Tibial nerve (tissue), 4 donors: ENCODE data around the gene GPR21. TPM values are rescaled to one million over a fixed set of nuclear protein-coding genes. Genes with fewer than 3 reads are reported as not detected.

Experiments used
- DNase-seq, 2 donors: peaks; one replicate each; pipeline ENCODE4 v3.0.0-alpha.2; 2019; ENCODE audit warnings: low spot score in 2 of 2
- H3K27ac ChIP-seq, 4 donors: fragments of 200-600 bp; sonication (generic) in 3 of 4; one replicate each; pipeline ENCODE4 v1.5.1; 2017 to 2019; ENCODE audit warnings: mild to moderate bottlenecking in 1 of 4
- H3K27me3 ChIP-seq, 2 donors: fragments of 200-600 bp; sonication (generic) in 1 of 2; one replicate each; pipeline versions ENCODE4 v1.5.1 to v1.6.0; 2017 to 2019
- H3K36me3 ChIP-seq, 3 donors: fragments of 200-600 bp; sonication (generic); one replicate each; pipeline ENCODE4 v1.5.1; 2018 to 2019
- H3K4me1 ChIP-seq, 4 donors: fragments of 200-600 bp; sonication (generic) in 3 of 4; one replicate each; pipeline ENCODE4 v1.5.1; 2017 to 2019
- H3K4me3 ChIP-seq, 4 donors: fragments of 200-600 bp; sonication (generic) in 3 of 4; one replicate each; pipeline ENCODE4 v1.5.1; 2017 to 2019; ENCODE audit warnings: mild to moderate bottlenecking in 1 of 4, moderate library complexity in 1 of 4
- H3K9me3 ChIP-seq, 4 donors: fragments of 200-600 bp; sonication (generic) in 3 of 4; one replicate each; pipeline ENCODE4 v1.5.1; 2017 to 2019
- EP300 ChIP-seq, 2 donors: sonication (generic); formaldehyde crosslinking; IDR thresholded peaks; one replicate each; pipeline ENCODE4 v1.6.1; 2017; ENCODE audit warnings: antibody characterized with exemption in 2 of 2, mild to moderate bottlenecking in 1 of 2
- POLR2A ChIP-seq, 2 donors: fragments of 450-650 bp; IDR thresholded peaks; one replicate each; pipeline ENCODE4 v1.6.1; 2017; ENCODE audit warnings: antibody characterized with exemption in 2 of 2, mild to moderate bottlenecking in 2 of 2, moderate library complexity in 2 of 2
- WGBS, 2 donors: methylation state at CpG; one replicate each; pipeline ENCODE4 v1.1.5; 2018; 5-methylcytosine and 5-hydroxymethylcytosine counted together
- total RNA-seq, 4 donors: library from RNA; depleted of rRNA; stranded (reverse); fragments of >200 nt; gene quantifications; one replicate each; pipeline ENCODE4 v1.1.0, GENCODE V29; 2016
- TF ChIP-seq, protein P1 (sequence below), 5 experiments: fragments of 200-600 bp in 3 of 5; fragments of 450-650 bp in 2 of 5; sonication (generic) in 3 of 5; IDR thresholded peaks; one replicate each; pipeline ENCODE4 v1.5.1; 2016 to 2019; ENCODE audit warnings: antibody characterized with exemption in 5 of 5, mild to moderate bottlenecking in 3 of 5, moderate library complexity in 2 of 5

GPR21 gene
- total RNA-seq, 4 donors from 2014 or later: 0.98 to 4.4 (median 3.9) TPM; not detected in 1

GRCh38 chr9:123067136-123067535 lies 33.7 kb downstream of the GPR21 start:
- H3K4me1 ChIP-seq: peaks cover 0 to 32% (median 1%) of the 10 kb centered on the region in 4 donors
- H3K36me3 ChIP-seq: peaks cover 0 to 53% (median 0%) of the 10 kb centered on the region in 3 donors
- H3K4me3 ChIP-seq: no peak overlapping the region
- no peak for DNase-seq
- no peaks in the 10 kb centered on the region for H3K9me3 ChIP-seq
- WGBS, 2 donors: 56 to 61% methylated on average over 1 of the region's 1 CpG
- H3K27me3 ChIP-seq: no peaks in the 10 kb centered on the region
- no peak overlapping the region for H3K27ac ChIP-seq
- TF ChIP-seq POLR2A (IDR thresholded peaks at IDR 0.05) (no peak), EP300 (IDR thresholded peaks at IDR 0.05) (no peak)
- TF ChIP-seq, protein P1, sequence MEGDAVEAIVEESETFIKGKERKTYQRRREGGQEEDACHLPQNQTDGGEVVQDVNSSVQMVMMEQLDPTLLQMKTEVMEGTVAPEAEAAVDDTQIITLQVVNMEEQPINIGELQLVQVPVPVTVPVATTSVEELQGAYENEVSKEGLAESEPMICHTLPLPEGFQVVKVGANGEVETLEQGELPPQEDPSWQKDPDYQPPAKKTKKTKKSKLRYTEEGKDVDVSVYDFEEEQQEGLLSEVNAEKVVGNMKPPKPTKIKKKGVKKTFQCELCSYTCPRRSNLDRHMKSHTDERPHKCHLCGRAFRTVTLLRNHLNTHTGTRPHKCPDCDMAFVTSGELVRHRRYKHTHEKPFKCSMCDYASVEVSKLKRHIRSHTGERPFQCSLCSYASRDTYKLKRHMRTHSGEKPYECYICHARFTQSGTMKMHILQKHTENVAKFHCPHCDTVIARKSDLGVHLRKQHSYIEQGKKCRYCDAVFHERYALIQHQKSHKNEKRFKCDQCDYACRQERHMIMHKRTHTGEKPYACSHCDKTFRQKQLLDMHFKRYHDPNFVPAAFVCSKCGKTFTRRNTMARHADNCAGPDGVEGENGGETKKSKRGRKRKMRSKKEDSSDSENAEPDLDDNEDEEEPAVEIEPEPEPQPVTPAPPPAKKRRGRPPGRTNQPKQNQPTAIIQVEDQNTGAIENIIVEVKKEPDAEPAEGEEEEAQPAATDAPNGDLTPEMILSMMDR (IDR thresholded peaks at IDR 0.05): no peak

- Histone ChIP-seq H3K9me3 (no peaks in the 10 kb centered on the region), H3K36me3 (peaks cover 0 to 48% (median 0%) of the 10 kb centered on the region in 3 donors), H3K4me1 (peaks cover 0 to 42% (median 5%) of the 10 kb centered on the region in 4 donors), H3K27ac (peak overlapping the region in 1 of 4 donors; percentile 41), H3K4me3 (no peak overlapping the region), H3K27me3 (no peaks in the 10 kb centered on the region)
- TF ChIP-seq, protein P1 (IDR thresholded peaks at IDR 0.05): no peak
- no peak for TF ChIP-seq POLR2A (IDR thresholded peaks at IDR 0.05)
- no peak for TF ChIP-seq EP300 (IDR thresholded peaks at IDR 0.05)
- WGBS, 2 donors: 31 to 52% methylated on average over 3 of the region's 3 CpGs
- DNase-seq: no peak
These were observed 35.6 kb downstream of the GPR21 start for GRCh38 chr9:123069010-123069481.

DNA sequence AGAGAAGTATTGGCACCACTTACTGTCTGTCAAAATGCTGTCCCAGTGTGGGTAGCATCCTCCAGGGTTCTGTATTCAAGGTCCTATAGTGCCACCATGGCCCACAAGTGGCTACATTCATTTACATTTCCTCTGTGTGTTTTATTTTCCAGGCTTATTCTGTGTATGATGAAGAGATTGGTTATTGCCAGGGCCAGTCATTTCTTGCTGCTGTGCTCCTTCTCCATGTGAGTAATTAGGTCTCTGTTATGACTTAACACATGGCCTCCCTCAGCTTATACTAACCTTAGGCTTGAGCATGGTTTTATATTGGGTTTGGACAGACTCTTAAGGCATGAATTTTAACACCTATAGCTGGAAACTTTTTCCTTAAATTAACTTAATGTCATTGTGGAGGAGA lies 36.7 kb downstream of the GPR21 start:
- TF ChIP-seq POLR2A (IDR thresholded peaks at IDR 0.05) (no peak), EP300 (IDR thresholded peaks at IDR 0.05) (no peak)
- TF ChIP-seq, protein P1 (IDR thresholded peaks at IDR 0.05): no peak
- no peaks in the 10 kb centered on the region for H3K27me3 ChIP-seq

GRCh38 chr9:123072407-123072995 lies 39.0 kb downstream of the GPR21 start:
- Histone ChIP-seq H3K27me3 (no peaks in the 10 kb centered on the region), H3K4me3 (no peak overlapping the region), H3K9me3 (no peaks in the 10 kb centered on the region), H3K36me3 (peaks cover 0 to 38% (median 0%) of the 10 kb centered on the region in 3 donors), H3K4me1 (peaks cover 0 to 55% (median 5%) of the 10 kb centered on the region in 4 donors), H3K27ac (peak overlapping the region in 2 of 4 donors; percentile 1 to 66)
- TF ChIP-seq POLR2A (IDR thresholded peaks at IDR 0.05): no peak
- TF ChIP-seq EP300 (IDR thresholded peaks at IDR 0.05): no peak
- TF ChIP-seq, protein P1 (IDR thresholded peaks at IDR 0.05): no peak
- no peak for DNase-seq
- WGBS, 2 donors: 95% methylated on average over 2 of the region's 2 CpGs

More for the DNA sequence above, 36.7 kb downstream of the GPR21 start:
- Histone ChIP-seq H3K27ac (no peak overlapping the region), H3K4me3 (no peak overlapping the region), H3K36me3 (peaks cover 0 to 47% (median 0%) of the 10 kb centered on the region in 3 donors), H3K4me1 (peaks cover 0 to 47% (median 5%) of the 10 kb centered on the region in 4 donors), H3K9me3 (no peaks in the 10 kb centered on the region)
- DNase-seq: no peak

GRCh38 chr9:123073441-123073840 lies 40.0 kb downstream of the GPR21 start:
- no peaks in the 10 kb centered on the region for H3K27me3 ChIP-seq
- WGBS, 2 donors: 70% methylated on average over 5 of the region's 5 CpGs
- no peak for DNase-seq
- peaks cover 0 to 40% (median 0%) of the 10 kb centered on the region in 3 donors for H3K36me3 ChIP-seq
- peak overlapping the region in 1 of 4 donors; percentile 10 for H3K4me3 ChIP-seq
- H3K9me3 ChIP-seq: no peaks in the 10 kb centered on the region
- peaks cover 0 to 49% (median 4%) of the 10 kb centered on the region in 4 donors for H3K4me1 ChIP-seq
- TF ChIP-seq EP300 (IDR thresholded peaks at IDR 0.05) (no peak), POLR2A (IDR thresholded peaks at IDR 0.05) (no peak)
- TF ChIP-seq, protein P1 (IDR thresholded peaks at IDR 0.05): no peak
- H3K27ac ChIP-seq: peak overlapping the region in 3 of 4 donors; percentile 29 to 66 (median 52)
